H1 (cell line): ENCODE measurements around the gene TCIRG1. TPM values are rescaled to one million over a fixed set of nuclear protein-coding genes. Genes with fewer than 3 reads are reported as not detected.

Experiments used
- CTCF ChIA-PET: fragments of 300-600 bp; sonication (Branson Sonifier 250); formaldehyde crosslinking; loops from one replicate; lab custom pipeline; 2021; ENCODE audit not compliant: partially characterized antibody; lab: Charles Lee
- POLR2A ChIA-PET: fragments of 300-600 bp; sonication (Branson Sonifier 250); formaldehyde crosslinking; loops from one replicate; lab custom pipeline; 2021; ENCODE audit warnings: inconsistent platforms; ENCODE audit not compliant: partially characterized antibody; lab: Charles Lee
- DNase-seq, 2 experiments: peaks; one replicate each; pipeline versions ENCODE4 v3.0.0 to v3.0.0-alpha.2; 2010 to 2022; ENCODE audit warnings: low spot score in 2 of 2, low read depth in 1 of 2, mixed read lengths in 1 of 2
- FAIRE-seq: peaks from 2 replicates; lab custom pipeline; 2011; peaks lifted over from hg19 to GRCh38; lab: Jason Lieb, UNC
- H2AFZ ChIP-seq: 2 replicates; pipeline ENCODE4 v1.8.1; 2012; ENCODE audit warnings: low read length, inconsistent platforms
- H2AK5ac ChIP-seq: 2 replicates; pipeline ENCODE4 v1.6.1; 2013; ENCODE audit warnings: low read depth, low read length
- H2BK120ac ChIP-seq: replicated peaks from 2 replicates; pipeline ENCODE3; 2013; ENCODE audit warnings: low read depth, low read length, inconsistent platforms
- H2BK12ac ChIP-seq: 2 replicates; pipeline ENCODE4 v1.6.1; 2013; ENCODE audit warnings: low read depth, low read length
- H2BK15ac ChIP-seq: 2 replicates; pipeline ENCODE4 v1.6.1; 2013; ENCODE audit warnings: low read length
- H2BK20ac ChIP-seq: 2 replicates; pipeline ENCODE4 v1.6.1; 2013; ENCODE audit warnings: low read length
- H2BK5ac ChIP-seq: 2 replicates; pipeline ENCODE4 v1.6.1; 2013; ENCODE audit warnings: low read depth, low read length
- H3K14ac ChIP-seq: 2 replicates; pipeline ENCODE4 v1.6.1; 2013; ENCODE audit warnings: inconsistent platforms; ENCODE audit not compliant: insufficient read length
- H3K18ac ChIP-seq: 2 replicates; pipeline ENCODE4 v1.6.1; 2013; ENCODE audit warnings: low read length; ENCODE audit errors: extremely low read depth
- H3K23ac ChIP-seq: 2 replicates; pipeline ENCODE4 v1.6.1; 2013; ENCODE audit warnings: inconsistent platforms; ENCODE audit not compliant: insufficient read length
- H3K23me2 ChIP-seq: 2 replicates; pipeline ENCODE4 v1.6.1; 2013; ENCODE audit warnings: low read depth, low read length
- H3K27ac ChIP-seq: 2 replicates; pipeline ENCODE4 v1.6.1; 2011; ENCODE audit warnings: low read depth, low read length, inconsistent platforms
- H3K27me3 ChIP-seq, 4 experiments: replicated peaks in 1 of 4; 1 replicate in 1 of 4; 2 replicates in 3 of 4; pipeline versions ENCODE4 v1.6.1 to v1.8.1; 2011 to 2013; ENCODE audit warnings: low read length in 3 of 4, mild to moderate bottlenecking in 3 of 4, inconsistent platforms in 2 of 4, mixed read lengths in 2 of 4, moderate library complexity in 1 of 4; ENCODE audit not compliant: control insufficient read depth in 3 of 4, insufficient read depth in 3 of 4; ENCODE audit errors: extremely low read depth in 1 of 4
- H3K36me3 ChIP-seq, 4 experiments: 2 replicates each; pipeline versions ENCODE4 v1.6.1 to v1.8.1; 2011 to 2013; ENCODE audit warnings: mild to moderate bottlenecking in 4 of 4, low read length in 3 of 4, moderate library complexity in 2 of 4, control low read depth in 1 of 4, inconsistent platforms in 1 of 4; ENCODE audit not compliant: insufficient read depth in 4 of 4, control insufficient read depth in 2 of 4
- H3K4ac ChIP-seq: replicated peaks from 2 replicates; pipeline ENCODE3; 2013; ENCODE audit warnings: low read length, low read depth, mixed read lengths, inconsistent platforms; ENCODE audit not compliant: insufficient read length
- H3K4me1 ChIP-seq, 4 experiments: replicated peaks in 1 of 4; 1 replicate in 1 of 4; 2 replicates in 3 of 4; pipeline versions ENCODE4 v1.6.1 to v1.8.1; 2011 to 2013; ENCODE audit warnings: low read length in 3 of 4, inconsistent platforms in 2 of 4, mixed read lengths in 1 of 4; ENCODE audit not compliant: insufficient read depth in 4 of 4, control insufficient read depth in 3 of 4
- H3K4me2 ChIP-seq, 2 experiments: 2 replicates each; pipeline versions ENCODE4 v1.6.1 to v1.8.1; 2011 to 2013; ENCODE audit warnings: low read depth in 2 of 2, low read length in 2 of 2, control low read depth in 1 of 2, inconsistent platforms in 1 of 2, mild to moderate bottlenecking in 1 of 2; ENCODE audit not compliant: insufficient read depth in 1 of 2
- H3K4me3 ChIP-seq, 4 experiments: fragments of 200-600, 300-600 bp in 1 of 4; sonication (generic), shearing (Covaris generic), sonication (Bioruptor Twin) in 1 of 4; 2 replicates each; pipeline versions ENCODE4 v1.5.1 to v1.8.1; 2011 to 2016; ENCODE audit warnings: low read length in 4 of 4, low read depth in 3 of 4, control low read depth in 2 of 4, inconsistent platforms in 2 of 4, mild to moderate bottlenecking in 2 of 4, mixed read lengths in 1 of 4, moderate library complexity in 1 of 4; ENCODE audit not compliant: insufficient read depth in 2 of 4; ENCODE audit errors: extremely low read depth in 1 of 4
- H3K56ac ChIP-seq: replicated peaks from 2 replicates; pipeline ENCODE3; 2013; ENCODE audit warnings: low read depth, mild to moderate bottlenecking, mixed read lengths, low read length, inconsistent platforms; ENCODE audit not compliant: insufficient read length
- H3K79me1 ChIP-seq: 2 replicates; pipeline ENCODE4 v1.6.1; 2013; ENCODE audit warnings: low read depth, low read length, control low read depth
- H3K79me2 ChIP-seq, 2 experiments: 2 replicates each; pipeline versions ENCODE4 v1.6.1 to v1.8.1; 2012 to 2013; ENCODE audit warnings: low read length in 2 of 2, mild to moderate bottlenecking in 2 of 2, inconsistent platforms in 1 of 2; ENCODE audit not compliant: insufficient read depth in 2 of 2, control insufficient read depth in 1 of 2
- H3K9ac ChIP-seq, 4 experiments: replicated peaks in 1 of 4; 1 replicate in 1 of 4; 2 replicates in 3 of 4; pipeline versions ENCODE4 v1.6.1 to v1.8.1; 2011 to 2013; ENCODE audit warnings: low read depth in 3 of 4, low read length in 3 of 4, control low read depth in 2 of 4, mild to moderate bottlenecking in 2 of 4, moderate library complexity in 2 of 4, inconsistent platforms in 1 of 4; ENCODE audit errors: extremely low read depth in 1 of 4
- H3K9me3 ChIP-seq, 2 experiments: 2 replicates each; pipeline versions ENCODE4 v1.6.1 to v1.8.1; 2012 to 2013; ENCODE audit warnings: mild to moderate bottlenecking in 2 of 2, moderate library complexity in 2 of 2, control low read depth in 1 of 2, inconsistent platforms in 1 of 2, low read depth in 1 of 2, low read length in 1 of 2, mixed read lengths in 1 of 2; ENCODE audit not compliant: insufficient read depth in 2 of 2
- H4K20me1 ChIP-seq, 2 experiments: replicated peaks in 1 of 2; 2 replicates each; pipeline versions ENCODE3 to v1.8.1; 2011 to 2013; ENCODE audit warnings: inconsistent platforms in 2 of 2, low read length in 2 of 2, mild to moderate bottlenecking in 1 of 2; ENCODE audit not compliant: insufficient read depth in 2 of 2, control insufficient read depth in 1 of 2
- H4K5ac ChIP-seq: 2 replicates; pipeline ENCODE4 v1.6.1; 2013; ENCODE audit warnings: low read length, low read depth, mixed read lengths, inconsistent platforms; ENCODE audit not compliant: insufficient read length
- H4K8ac ChIP-seq: 2 replicates; pipeline ENCODE4 v1.8.0; 2013; ENCODE audit warnings: mild to moderate bottlenecking, moderate library complexity, low read length, inconsistent platforms; ENCODE audit not compliant: insufficient read depth; ENCODE audit errors: extremely low read depth
- H4K91ac ChIP-seq: replicated peaks from 2 replicates; pipeline ENCODE3; 2013; ENCODE audit warnings: low read length, mixed read lengths, inconsistent platforms; ENCODE audit not compliant: insufficient read length
- RAD21 ChIP-seq, 2 experiments: IDR thresholded peaks in 1 of 2; conservative IDR thresholded peaks in 1 of 2; 2 replicates each; pipeline ENCODE4 v1.6.1; 2011; ENCODE audit warnings: low read depth in 2 of 2, low read length in 2 of 2, improper control_type of control experiment in 1 of 2, inconsistent platforms in 1 of 2, mild to moderate bottlenecking in 1 of 2, moderate library complexity in 1 of 2
- WGBS, 2 experiments: shearing (Covaris generic) in 1 of 2; methylation state at CpG; one replicate each; pipeline versions ENCODE4 v1.1.6 to v1.1.7; 2013 to 2015; ENCODE audit warnings: low lambda C conversion rate in 2 of 2, mixed read lengths in 2 of 2, inconsistent platforms in 1 of 2, low coverage in 1 of 2, missing lambda C conversion rate in 1 of 2; ENCODE audit not compliant: insufficient replicate concordance in 2 of 2, insufficient coverage in 1 of 2, insufficient read length in 1 of 2; ENCODE audit errors: extremely low coverage in 1 of 2, missing lambda C conversion rate in 1 of 2; 5-methylcytosine and 5-hydroxymethylcytosine counted together
- polyA plus RNA-seq, 7 experiments: library from polyadenylated mRNA; depleted of rRNA in 3 of 7; stranded (reverse) in 5 of 7; unstranded in 2 of 7; fragments of >200 nt in 5 of 7; fragments of 200-250 nt in 2 of 7; gene quantifications; 1 replicate in 5 of 7; 2 replicates in 1 of 7; 4 replicates in 1 of 7; pipeline versions ENCODE4 v1.2.1 to v1.2.3, GENCODE V29; 2011 to 2013; ENCODE audit warnings: missing spikeins in 2 of 7, mixed read lengths in 2 of 7
- total RNA-seq: library from RNA; stranded (reverse); fragmentation: NEBNext Ultra II Directional; extraction: Animal tissue kit (Norgen Biotek cat#: 25700); gene quantifications from 2 replicates; pipeline ENCODE4 v1.2.1, GENCODE V29; 2021

The TCIRG1 gene
- total and polyA plus RNA-seq, 2 of the 8 experiments (the other 6 are each of a cell fraction or from before 2014, with no cell fraction given) = 25.3 to 39.6 TPM

DNA sequence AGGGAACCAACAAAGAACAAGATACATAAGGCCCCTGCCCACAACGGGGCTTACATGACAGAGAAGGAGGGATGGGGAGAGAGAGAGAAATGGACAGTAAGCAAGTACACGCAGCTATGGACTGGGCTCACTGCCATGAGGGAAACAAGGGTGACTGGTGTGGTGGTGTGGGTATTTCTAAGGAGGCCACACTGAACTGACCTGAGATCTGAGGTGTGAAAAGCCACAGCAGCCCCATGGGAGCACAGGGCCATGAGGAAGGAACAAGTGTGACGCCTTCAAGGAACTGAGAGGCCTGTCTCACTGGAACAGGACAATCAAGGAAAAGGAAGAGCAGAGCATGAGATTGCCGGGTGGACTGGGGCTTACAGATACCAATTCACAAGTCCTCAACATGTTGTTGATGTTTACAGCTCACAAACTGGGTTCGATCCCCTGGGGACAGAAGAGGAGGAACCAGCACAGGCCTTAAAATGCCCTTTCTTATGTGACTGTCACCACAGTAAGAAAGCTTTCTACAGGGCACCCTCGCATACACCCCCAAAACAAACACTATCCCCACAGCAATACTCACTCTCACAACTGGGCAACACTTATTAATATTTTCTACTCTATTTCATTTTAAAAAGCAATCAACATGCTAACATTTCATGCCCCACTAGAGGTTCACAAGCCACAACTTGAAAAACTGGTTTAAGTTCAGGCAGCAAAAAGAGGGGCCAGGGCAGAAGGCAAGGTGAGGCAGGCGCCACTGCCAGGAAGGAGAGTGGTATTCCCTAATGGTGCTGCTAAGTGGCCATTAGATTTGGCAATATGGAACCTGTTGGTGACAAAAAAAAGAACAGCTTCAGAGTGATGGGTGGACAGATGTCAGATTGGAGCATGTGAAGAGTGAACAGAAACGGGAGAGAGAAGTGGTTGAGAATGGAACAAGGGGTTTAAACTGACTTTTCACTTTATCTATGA, 39.1 kb downstream of the TCIRG1 start:
- H4K8ac ChIP-seq = peak overlapping the region; percentile 53; the same call in 1 of the 2 replicates
- no peak overlapping the region for H2BK12ac ChIP-seq
- H3K27ac ChIP-seq = no peak overlapping the region
- no peak overlapping the region for H3K4ac ChIP-seq
- no peak overlapping the region for H3K4me2 ChIP-seq
- no peak overlapping the region for H2BK120ac ChIP-seq
- H4K91ac ChIP-seq = no peak overlapping the region
- WGBS, 2 experiments = 92% methylated on average over 8 of the region's 8 CpGs; no CpG with 5 or more reads in 1 of the 2 experiments
- peaks cover 5 to 19% of the 10 kb centered on the region in 2 experiments for H4K20me1 ChIP-seq
- H3K27me3 ChIP-seq = no peaks in the 10 kb centered on the region
- peaks cover 3 to 55% of the 10 kb centered on the region in 2 experiments for H3K79me2 ChIP-seq
- no peak overlapping the region for H3K14ac ChIP-seq
- no peak for DNase-seq
- H3K18ac ChIP-seq = no peak overlapping the region
- H2BK15ac ChIP-seq = no peak overlapping the region
- no peak overlapping the region for H3K4me3 ChIP-seq
- no peak overlapping the region for H2AK5ac ChIP-seq
- no peaks in the 10 kb centered on the region for H3K23me2 ChIP-seq
- peaks cover 23% of the 10 kb centered on the region for H3K79me1 ChIP-seq
- no peaks in the 10 kb centered on the region for H3K9me3 ChIP-seq
- H4K5ac ChIP-seq = no peak overlapping the region
- H3K9ac ChIP-seq = no peak overlapping the region
- ChIA-PET POLR2A (interaction anchor here (0.7 to 2.4 kb wide), 4 partner anchors 9 to 41 kb away, joined by 3 to 9 read pairs (median 5); no protein-coding TSS in a partner anchor), CTCF (interaction anchor here (0.6 to 1.3 kb wide), 4 partner anchors 128 to 335 kb away, joined by 3 read pairs; no protein-coding TSS in a partner anchor)
- no peak for FAIRE-seq
- no peak overlapping the region for H2AFZ ChIP-seq
- no peak overlapping the region for H3K23ac ChIP-seq
- H3K56ac ChIP-seq = no peak overlapping the region
- no peak overlapping the region for H2BK20ac ChIP-seq
- no peaks in the 10 kb centered on the region for H3K4me1 ChIP-seq
- peaks cover 14 to 57% (median 30%) of the 10 kb centered on the region in 4 experiments for H3K36me3 ChIP-seq
- no peak overlapping the region; the same call in 1 of the 2 replicates for H2BK5ac ChIP-seq
- 0 out of 4 replicates have a peak, but pooled peaks of 1 of the 2 experiments have one; percentile 1 for TF ChIP-seq RAD21 (IDR thresholded peaks at IDR 0.05 in 1 of 2, conservative IDR thresholded peaks at IDR 0.05 in 1 of 2; ENCODE audit: low read depth in 2 of 2, low read length in 2 of 2)
